ENCODE results near the gene CAMK2D.

The CAMK2D gene

GRCh38 chr4:113637363-113637762, 124.2 kb downstream of the CAMK2D start:
- DNase-seq: no peak

GRCh38 chr4:113636877-113637276, 124.7 kb downstream of the CAMK2D start:
- DNase-seq: peak; percentile 65 to 74

- DNase-seq: peak in 1 of 2 experiments; percentile 32
Observed at GRCh38 chr4:113636438-113636818, 125.1 kb downstream of the CAMK2D start.

GRCh38 chr4:113635739-113636437, 125.7 kb downstream of the CAMK2D start:
- no peak for DNase-seq

- no peak for DNase-seq
Observed at GRCh38 chr4:113634081-113634969, 127.2 kb downstream of the CAMK2D start.

- DNase-seq: peak in 1 of 2 experiments; percentile 12
Observed at GRCh38 chr4:113633467-113633866, 128.1 kb downstream of the CAMK2D start.

- no peak for DNase-seq
Observed at GRCh38 chr4:113628711-113629110, 132.8 kb downstream of the CAMK2D start.

GRCh38 chr4:113627321-113627720, 134.2 kb downstream of the CAMK2D start:
- DNase-seq: peak in 1 of 2 experiments; percentile 26

GRCh38 chr4:113625902-113626301, 135.6 kb downstream of the CAMK2D start:
- no peak for DNase-seq

- no peak for DNase-seq
Observed at GRCh38 chr4:113623274-113623894, 138.2 kb downstream of the CAMK2D start.

- no peak for DNase-seq
Observed at GRCh38 chr4:113621633-113622032, 139.9 kb downstream of the CAMK2D start.

- DNase-seq: no peak
Observed at GRCh38 chr4:113620032-113620431, 141.5 kb downstream of the CAMK2D start.

- DNase-seq: no peak
Observed at GRCh38 chr4:113619526-113619925, 142.0 kb downstream of the CAMK2D start.

- DNase-seq: no peak
Observed at GRCh38 chr4:113618205-113618604, 143.3 kb downstream of the CAMK2D start.

- DNase-seq: no peak
Observed at GRCh38 chr4:113617195-113617594, 144.3 kb downstream of the CAMK2D start.

- DNase-seq: no peak
Observed at GRCh38 chr4:113616443-113616842, 145.1 kb downstream of the CAMK2D start.

GRCh38 chr4:113614414-113614813, 147.1 kb downstream of the CAMK2D start:
- no peak for DNase-seq

- no peak for DNase-seq
Observed at GRCh38 chr4:113613503-113613902, 148.0 kb downstream of the CAMK2D start.

GRCh38 chr4:113610537-113610936, 151.0 kb downstream of the CAMK2D start:
- DNase-seq: no peak

GRCh38 chr4:113607998-113608397, 153.5 kb downstream of the CAMK2D start:
- no peak for DNase-seq

- DNase-seq: no peak
Observed at GRCh38 chr4:113607147-113607720, 154.3 kb downstream of the CAMK2D start.

GRCh38 chr4:113604955-113605354, 156.6 kb downstream of the CAMK2D start:
- DNase-seq: no peak

- no peak for DNase-seq
Observed at GRCh38 chr4:113603911-113604310, 157.6 kb downstream of the CAMK2D start.

All from NCI-H526 (cell line).